Measurements from ENCODE around the gene CSNK1G1. TPM values are rescaled to one million over a fixed set of nuclear protein-coding genes. Genes with fewer than 3 reads are reported as not detected.
A peak's percentile ranks its signal among the peaks of the same experiment; 100 is the strongest.

The CSNK1G1 gene
- total RNA-seq, 4 donors from 2014 or later, result 19.1 to 50.0 (median 21.3) TPM

- Histone ChIP-seq H3K27me3 (no peaks in the 10 kb centered on the region), H3K9me3 (no peaks in the 10 kb centered on the region), H3K36me3 (peaks cover 27 to 28% of the 10 kb centered on the region in 2 donors), H3K27ac (peak within 1 kb of the TSS; percentile 69 to 88 (median 87)), H3K4me3 (replicated peaks in 1 of 3) (peak within 1 kb of the TSS; percentile 61 to 93 (median 69)), H3K4me1 (peaks cover 8 to 32% of the 10 kb centered on the region in 2 donors)
- WGBS, 2 donors, result 1 to 2% methylated on average over 12 to 24 of the region's 83 CpGs
- DNase-seq, result peak; percentile 54 to 56
- intact Hi-C loops (cut with DNase I), result loop anchor here (5.0 kb wide), 1 partner anchor 55 kb away; the partner anchor contains the start of gene SNX1
- TF ChIP-seq POLR2A (IDR thresholded peaks at IDR 0.05) (peak; percentile 48 to 77), CTCF (IDR thresholded peaks at IDR 0.05) (no peak)
Measured at GRCh38 chr15:64151727-64152506, 204.1 kb downstream of the CSNK1G1 start, which contains the start of gene SNX22. Gene SNX22 (plus strand): TSS chr15:64151731. CDS start chr15:64151776, 45 bp downstream.

- no peaks in the 10 kb centered on the region for H3K27me3 ChIP-seq
- H3K36me3 ChIP-seq, result peaks cover 8 to 9% of the 10 kb centered on the region in 2 donors
- no peaks in the 10 kb centered on the region for H3K9me3 ChIP-seq
- H3K4me3 ChIP-seq (replicated peaks in 1 of 3), result no peak overlapping the region
- H3K27ac ChIP-seq, result peak overlapping the region in 1 of 3 donors; percentile 88
- DNase-seq, result no peak
- 67 to 75% methylated on average over 6 to 9 of the region's 9 CpGs for WGBS, 2 donors
- H3K4me1 ChIP-seq, result peaks cover 8 to 39% of the 10 kb centered on the region in 2 donors
- intact Hi-C loops (cut with DNase I), result loop anchor here (5.0 kb wide), 1 partner anchor 53 kb away; the partner anchor contains the start of gene SNX1
- TF ChIP-seq CTCF (IDR thresholded peaks at IDR 0.05) (no peak), POLR2A (IDR thresholded peaks at IDR 0.05) (no peak)
Measured at GRCh38 chr15:64149893-64150578, 205.9 kb downstream of the CSNK1G1 start.

GRCh38 chr15:64149424-64149823, 206.5 kb downstream of the CSNK1G1 start:
- peaks cover 8 to 37% of the 10 kb centered on the region in 2 donors for H3K4me1 ChIP-seq
- no peak overlapping the region for H3K27ac ChIP-seq
- H3K27me3 ChIP-seq, result no peaks in the 10 kb centered on the region
- TF ChIP-seq CTCF (IDR thresholded peaks at IDR 0.05), result no peak
- intact Hi-C loops (cut with DNase I), result no loop called here
- H3K36me3 ChIP-seq, result peaks cover 3 to 10% of the 10 kb centered on the region in 2 donors
- no peaks in the 10 kb centered on the region for H3K9me3 ChIP-seq
- DNase-seq, result peak; percentile 30 to 32
- no peak overlapping the region for H3K4me3 ChIP-seq (replicated peaks in 1 of 3)

- no peaks in the 10 kb centered on the region for H3K27me3 ChIP-seq
- peaks cover 2 to 9% of the 10 kb centered on the region in 2 donors for H3K36me3 ChIP-seq
- peaks cover 8 to 29% of the 10 kb centered on the region in 2 donors for H3K4me1 ChIP-seq
- intact Hi-C loops (cut with DNase I), result no loop called here
- H3K9me3 ChIP-seq, result no peaks in the 10 kb centered on the region
- no peak for DNase-seq
- H3K4me3 ChIP-seq (replicated peaks in 1 of 3), result no peak overlapping the region
- TF ChIP-seq CTCF (IDR thresholded peaks at IDR 0.05) (no peak), POLR2A (IDR thresholded peaks at IDR 0.05) (no peak)
- no peak overlapping the region for H3K27ac ChIP-seq
- WGBS, 2 donors, result 87 to 90% methylated on average over 3 of the region's 3 CpGs
Measured at GRCh38 chr15:64148581-64148980, 207.4 kb downstream of the CSNK1G1 start.
